NCI-H1092 (cell line): ENCODE data around the gene ZNF619.

Experiments used
- DNase-seq: peaks from one replicate; lab custom pipeline; 2025; lab: John Stamatoyannopoulos, UW

ZNF619 gene

GRCh38 chr3:40465456-40465855 is 11.5 kb upstream of the ZNF619 start:
- no peak for DNase-seq

- DNase-seq: no peak
Measured at GRCh38 chr3:40468018-40468417, 8.9 kb upstream of the ZNF619 start.

- DNase-seq: no peak
Measured at GRCh38 chr3:40470701-40471100, 6.2 kb upstream of the ZNF619 start.

- DNase-seq: no peak
Measured at GRCh38 chr3:40477666-40478065, 744 bp downstream of the ZNF619 start.

GRCh38 chr3:40487172-40487571 is 10.2 kb downstream of the ZNF619 start:
- DNase-seq: no peak

DNA sequence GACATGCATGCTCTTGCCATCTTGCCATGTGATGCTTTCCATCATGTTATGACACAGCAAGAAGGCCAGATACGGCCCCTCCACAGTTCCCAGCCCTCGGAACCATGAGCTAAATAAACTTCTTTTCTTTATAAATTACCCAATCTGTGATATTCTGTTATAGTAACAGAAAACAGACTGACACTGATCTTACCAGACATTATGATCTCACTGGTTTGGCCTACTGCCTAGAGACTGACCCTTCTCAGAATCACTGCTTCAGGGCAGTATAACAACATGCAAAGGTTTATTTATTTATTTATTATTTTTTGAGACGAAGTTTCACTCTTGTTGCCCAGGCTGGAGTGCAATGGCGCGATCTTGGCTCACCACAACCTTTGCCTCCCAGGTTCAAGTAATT is 14.0 kb downstream of the ZNF619 start:
- DNase-seq: no peak

GRCh38 chr3:40494698-40495097 is 17.8 kb downstream of the ZNF619 start:
- no peak for DNase-seq

GRCh38 chr3:40497288-40497687 is 20.4 kb downstream of the ZNF619 start:
- no peak for DNase-seq

DNA sequence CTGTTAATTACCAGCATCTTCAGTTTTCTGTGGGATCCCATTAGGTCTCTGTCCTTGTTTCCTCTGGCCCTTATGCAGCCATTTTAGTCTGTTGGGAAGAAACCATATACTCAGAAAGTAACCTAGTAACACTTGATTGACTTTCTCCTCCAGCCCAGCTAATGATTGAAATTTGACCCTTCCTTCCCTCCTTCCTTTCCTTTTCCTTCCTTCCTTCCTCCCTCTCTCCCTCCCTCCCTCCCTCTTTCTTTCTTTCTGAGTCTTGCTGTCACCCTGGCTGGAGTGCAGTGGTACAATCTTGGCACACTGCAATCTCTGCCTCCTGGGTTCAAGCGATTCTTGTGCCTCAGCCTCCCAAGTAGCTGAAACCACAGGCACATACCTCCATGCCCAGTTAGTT is 23.0 kb downstream of the ZNF619 start:
- no peak for DNase-seq

DNA sequence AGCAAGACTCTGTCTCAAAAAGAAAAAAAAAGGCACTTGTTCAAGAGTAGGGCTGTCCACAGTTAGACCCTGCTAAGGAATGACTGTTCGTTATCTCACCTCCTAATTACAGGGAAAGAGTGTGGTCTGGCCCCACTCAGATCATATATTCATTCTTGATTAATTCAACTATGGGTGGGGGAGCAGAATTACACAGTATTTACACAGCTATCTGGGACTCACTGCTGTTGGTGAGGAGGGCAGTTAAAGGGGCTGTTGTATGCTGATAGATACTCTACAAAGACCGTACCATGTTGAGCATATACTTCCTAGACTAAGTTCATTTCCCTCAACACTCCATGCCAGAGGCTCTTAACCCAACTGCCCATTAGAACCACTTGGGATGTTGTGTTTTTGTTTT is 25.1 kb downstream of the ZNF619 start:
- no peak for DNase-seq

GRCh38 chr3:40504636-40505430 is 27.9 kb downstream of the ZNF619 start:
- no peak for DNase-seq

DNA sequence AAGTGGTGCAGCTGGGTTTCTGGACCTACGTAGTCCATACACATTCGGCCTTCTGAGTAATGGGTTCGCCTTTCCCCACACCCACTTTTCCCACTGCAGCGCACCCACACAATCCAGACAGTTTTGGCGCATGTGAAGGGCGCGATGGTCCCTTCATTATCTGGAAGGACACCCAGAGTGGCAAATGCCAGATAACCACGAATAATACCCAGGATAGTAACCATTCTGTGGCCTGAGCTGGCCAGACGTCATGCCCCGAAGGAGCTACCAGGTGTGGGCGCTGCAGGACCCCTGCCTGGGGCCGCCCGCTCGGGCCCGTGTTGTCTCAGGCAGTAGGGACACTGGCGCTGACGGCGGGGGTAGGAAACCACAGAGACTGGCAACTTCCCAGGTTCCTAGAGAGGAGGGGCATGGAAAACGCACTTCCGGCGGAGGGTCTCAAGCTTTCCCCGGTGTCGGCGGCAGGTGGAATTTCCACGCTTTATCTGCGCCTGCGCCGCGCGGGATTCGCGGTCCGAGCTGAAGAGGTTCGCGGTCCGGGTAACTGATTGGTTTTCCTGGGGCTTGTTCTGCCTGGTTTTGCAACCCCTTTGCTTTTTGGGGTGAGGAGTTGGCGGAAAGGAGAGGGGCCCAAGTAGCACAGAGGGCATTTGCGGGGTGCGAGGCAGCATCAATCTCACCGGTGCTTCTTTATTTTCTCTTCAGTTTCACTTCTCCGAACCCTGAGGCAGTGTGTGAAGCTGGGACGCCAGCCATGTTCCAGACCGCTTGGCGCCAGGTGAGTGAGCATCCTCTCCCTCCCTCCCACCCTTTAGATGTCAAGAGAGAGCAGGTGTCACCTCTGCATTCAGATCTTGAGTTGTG is 28.9 kb downstream of the ZNF619 start, which contains the start of gene ZNF620:
ZNF620 (plus strand) TSS at position 441 of the 864 bp plus-strand sequence; CDS start at position 755, 314 bp downstream.
- peak; percentile 85 for DNase-seq

GRCh38 chr3:40511031-40511718 is 34.3 kb downstream of the ZNF619 start:
- no peak for DNase-seq

DNA sequence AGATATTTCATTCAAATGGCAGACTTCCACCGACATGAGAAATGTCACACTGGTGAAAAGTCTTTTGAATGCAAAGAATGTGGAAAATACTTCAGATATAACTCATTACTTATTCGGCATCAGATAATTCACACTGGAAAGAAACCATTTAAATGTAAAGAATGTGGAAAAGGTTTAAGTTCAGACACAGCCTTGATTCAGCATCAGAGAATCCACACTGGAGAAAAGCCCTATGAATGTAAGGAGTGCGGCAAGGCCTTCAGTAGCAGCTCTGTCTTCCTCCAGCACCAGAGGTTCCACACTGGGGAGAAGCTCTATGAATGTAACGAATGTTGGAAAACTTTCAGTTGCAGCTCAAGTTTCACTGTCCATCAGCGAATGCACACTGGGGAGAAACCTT is 39.3 kb downstream of the ZNF619 start:
- DNase-seq: no peak

- no peak for DNase-seq
Measured at GRCh38 chr3:40518067-40518466, 41.1 kb downstream of the ZNF619 start.

- no peak for DNase-seq
Measured at GRCh38 chr3:40518848-40519247, 41.9 kb downstream of the ZNF619 start.

DNA sequence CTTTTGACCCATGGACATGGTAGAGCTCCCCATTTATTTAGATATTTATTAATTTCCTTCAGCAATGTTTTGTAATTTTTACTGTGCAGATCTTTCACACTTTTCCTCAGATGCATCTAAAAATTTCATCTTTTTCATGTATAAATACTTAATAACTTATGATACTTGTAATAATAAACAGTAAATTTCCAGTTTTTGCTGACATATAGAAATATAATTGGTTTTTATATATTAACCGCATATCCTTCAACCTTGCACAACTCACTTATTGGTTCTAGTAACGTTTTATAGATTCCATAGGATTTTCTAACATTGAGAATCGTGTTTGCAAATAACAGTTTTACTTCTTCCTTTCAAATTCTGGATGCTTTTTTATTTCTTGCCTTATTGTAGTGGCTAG is 44.3 kb downstream of the ZNF619 start:
- DNase-seq: no peak

DNA sequence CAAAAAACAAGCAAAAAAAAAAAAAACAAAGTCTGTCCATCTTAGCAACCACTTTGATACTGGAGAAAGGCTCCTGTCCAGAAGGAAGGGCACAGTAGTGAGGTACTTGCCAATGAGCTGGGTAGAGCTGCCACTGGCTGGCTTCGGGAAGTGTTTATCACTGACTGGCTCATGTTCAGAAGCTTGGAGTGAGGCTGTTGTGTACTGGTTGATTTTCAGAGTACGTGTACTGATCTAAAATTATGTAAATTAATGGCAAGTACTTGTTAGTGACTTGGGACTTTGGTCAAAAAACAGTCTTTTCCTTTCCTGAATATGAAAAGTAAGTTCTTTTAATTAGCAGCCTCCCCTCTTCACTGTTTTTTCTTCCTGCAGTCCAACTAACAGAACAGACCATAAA is 46.9 kb downstream of the ZNF619 start:
- no peak for DNase-seq

- no peak for DNase-seq
Measured at GRCh38 chr3:40524222-40524567, 47.3 kb downstream of the ZNF619 start.

DNA sequence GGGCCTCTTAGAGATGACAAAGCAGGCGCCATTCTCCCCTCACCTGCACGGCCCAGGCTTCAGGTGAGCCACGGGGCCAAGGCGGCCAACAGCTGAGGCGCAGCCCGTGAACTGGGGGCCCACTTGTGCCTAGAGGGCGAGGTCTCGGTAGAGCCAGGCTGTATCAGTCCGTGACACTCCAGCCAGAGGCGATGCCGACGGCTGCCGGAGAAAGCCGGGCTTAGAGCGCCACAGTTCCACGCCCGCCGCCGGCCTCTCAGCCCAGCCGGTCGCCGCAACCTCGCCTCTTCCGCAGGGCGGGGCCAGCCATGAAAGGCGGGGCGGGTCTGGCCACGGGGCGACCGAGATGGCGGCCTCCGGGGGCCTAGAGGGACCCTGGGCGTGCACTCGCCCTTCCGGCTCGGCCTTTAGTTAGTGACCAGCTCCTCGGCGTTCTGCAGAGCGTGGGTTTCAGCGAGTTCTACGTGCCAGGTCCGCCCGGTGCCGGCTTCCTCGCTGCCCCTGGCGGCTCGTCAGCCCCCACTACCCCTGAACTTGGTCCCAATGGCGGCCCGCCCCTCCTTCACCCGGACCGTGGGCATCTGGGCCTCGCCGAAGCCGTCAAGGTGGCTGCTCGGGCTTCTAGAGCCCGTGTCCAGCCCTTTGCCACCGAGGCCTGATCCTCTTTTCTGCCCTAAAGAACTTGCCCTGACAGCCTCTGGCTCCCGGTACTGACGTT is 47.8 kb downstream of the ZNF619 start, which contains the start of gene ZNF621:
ZNF621 (plus strand) TSS at position 393 of the 718 bp plus-strand sequence. CDS start 881 bp downstream, outside the sequence.
- peak; percentile 63 for DNase-seq

DNA sequence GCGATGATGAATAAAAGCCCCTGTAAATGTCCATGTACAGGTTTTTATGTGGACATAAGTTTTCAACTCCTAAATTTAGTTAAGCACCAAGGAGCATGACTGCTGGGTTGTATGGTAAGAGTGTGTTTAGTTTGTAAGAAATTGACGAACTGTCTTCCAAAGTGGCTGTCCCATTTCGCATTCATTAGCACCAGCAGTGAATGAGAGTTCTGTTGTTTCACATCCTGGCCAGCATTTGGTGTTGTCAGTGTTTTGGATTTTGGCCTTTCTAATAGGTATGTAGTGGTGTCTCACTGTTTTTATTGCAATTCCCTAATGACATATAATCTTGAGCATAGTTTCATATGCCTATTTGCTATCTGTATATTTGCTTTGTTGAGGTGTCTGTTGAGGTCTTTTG is 51.5 kb downstream of the ZNF619 start:
- no peak for DNase-seq

DNA sequence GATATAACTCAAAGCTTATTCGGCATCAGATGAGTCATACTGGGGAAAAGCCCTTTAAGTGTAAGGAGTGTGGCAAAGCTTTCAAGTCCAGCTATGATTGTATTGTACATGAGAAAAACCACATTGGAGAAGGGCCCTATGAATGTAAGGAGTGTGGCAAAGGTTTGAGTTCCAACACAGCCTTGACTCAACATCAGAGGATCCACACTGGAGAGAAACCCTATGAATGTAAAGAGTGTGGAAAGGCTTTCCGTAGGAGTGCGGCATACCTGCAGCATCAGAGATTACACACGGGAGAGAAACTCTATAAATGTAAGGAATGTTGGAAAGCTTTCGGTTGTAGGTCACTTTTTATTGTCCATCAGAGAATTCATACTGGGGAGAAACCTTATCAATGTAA is 55.3 kb downstream of the ZNF619 start:
- no peak for DNase-seq
